22Rv1 (cell line): ENCODE results near the gene OTUD5.

Source experiments
- CTCF ChIP-seq: fragments of 450-650 bp; IDR thresholded peaks from 2 replicates; pipeline ENCODE4 v1.5.1; 2017; ENCODE audit warnings: mild to moderate bottlenecking
- ZFX ChIP-seq: fragments of 450-650 bp; IDR thresholded peaks from 2 replicates; pipeline ENCODE4 v1.6.1; 2017; ENCODE audit warnings: antibody characterized with exemption, borderline replicate concordance

GRCh38 chrX:48903290-48903689, 54.1 kb downstream of the OTUD5 start:
- no peak for TF ChIP-seq CTCF
- TF ChIP-seq ZFX, result no peak
